Middle frontal gyrus (tissue), 1 donor: ENCODE results near the gene APOA5.

ENCODE experiments used
- DNase-seq: peaks from one replicate; pipeline ENCODE4 v3.0.0-alpha.2; 2015; ENCODE audit warnings: low spot score; ENCODE audit errors: extremely low spot score

APOA5 gene

DNA sequence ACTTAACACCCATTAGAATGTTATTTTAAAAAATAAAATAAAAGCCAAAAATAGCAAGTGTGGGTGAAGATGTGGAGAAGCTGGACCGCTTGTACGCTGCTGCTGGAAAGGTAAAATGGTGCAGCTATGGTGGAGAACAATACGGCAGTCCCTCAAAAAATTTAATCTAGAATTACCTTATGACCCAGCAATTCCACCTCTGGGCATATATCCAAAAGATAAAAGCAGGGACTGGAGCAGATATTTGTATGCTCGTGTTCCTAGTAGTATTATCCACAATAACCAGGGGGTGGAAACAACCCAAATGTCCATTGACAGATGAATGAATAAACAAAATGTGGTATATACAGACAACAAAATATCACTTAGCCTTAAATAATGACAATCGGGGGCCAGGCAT lies 6.1 kb upstream of the APOA5 start:
- DNase-seq, result no peak

- no peak for DNase-seq
Observed at GRCh38 chr11:116796548-116796947, 4.9 kb upstream of the APOA5 start.

DNA sequence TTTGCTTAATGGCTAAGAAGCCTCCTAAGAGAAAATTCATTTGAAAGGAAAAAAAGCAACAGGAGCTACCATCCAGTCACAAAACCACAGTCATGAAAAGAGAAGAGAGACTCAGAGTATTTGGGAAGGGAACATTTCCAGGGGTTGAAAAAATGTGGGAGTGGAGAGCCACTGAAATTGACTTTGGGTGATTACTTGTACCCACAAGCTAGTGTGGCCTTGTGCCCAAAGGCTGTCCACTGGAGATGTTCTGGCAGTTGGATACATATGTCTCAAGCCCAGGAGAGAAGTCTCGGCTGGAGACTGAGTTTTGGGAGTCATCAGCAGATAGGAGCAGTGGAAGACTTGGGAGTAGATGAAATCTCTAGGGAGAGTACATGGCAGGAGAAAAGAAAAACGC lies 3.2 kb upstream of the APOA5 start:
- DNase-seq, result no peak

GRCh38 chr11:116793772-116794097 lies 2.1 kb upstream of the APOA5 start:
- DNase-seq, result no peak

DNA sequence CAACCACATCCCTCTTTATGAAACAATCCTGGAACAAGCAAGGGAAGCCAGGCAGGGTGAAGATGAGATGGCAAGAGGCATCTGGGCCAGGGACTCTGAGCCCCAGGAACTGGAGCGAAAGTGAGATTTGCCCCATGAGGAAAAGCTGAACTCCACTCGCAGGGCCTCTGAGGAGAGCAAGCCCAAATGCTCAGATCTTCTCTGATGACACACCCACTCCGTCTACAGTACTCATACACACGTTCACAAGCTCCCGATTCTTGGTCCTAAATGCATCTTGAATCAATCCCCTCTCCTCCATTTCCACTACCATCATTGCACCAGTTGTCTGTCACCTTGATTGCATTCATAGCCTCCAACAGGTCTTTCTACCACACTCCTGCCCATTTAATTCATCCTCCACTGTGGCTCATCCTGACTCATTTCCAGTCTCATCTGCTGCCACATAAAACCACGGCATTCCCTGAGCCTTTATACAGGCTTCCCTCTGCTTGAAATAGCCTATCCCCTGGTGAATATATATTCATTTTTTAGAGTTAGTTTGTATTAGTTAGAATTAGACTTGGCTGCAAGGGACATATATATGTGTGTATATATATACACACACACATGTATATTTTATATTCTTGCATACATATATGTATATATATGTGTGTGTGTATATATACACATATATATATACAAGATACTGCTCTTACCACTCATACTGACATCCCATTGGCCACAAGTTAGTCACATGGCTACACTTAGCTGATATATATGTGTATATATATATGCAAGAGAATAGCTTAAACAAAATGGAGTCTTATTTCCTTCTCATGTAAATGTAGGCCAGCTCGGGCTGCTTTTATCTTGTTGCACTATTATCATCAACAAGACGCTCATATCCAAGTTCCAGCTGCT lies 1.4 kb upstream of the APOA5 start:
- no peak for DNase-seq

GRCh38 chr11:116792144-116792868 lies 627 bp upstream of the APOA5 start:
- DNase-seq, result no peak

DNA sequence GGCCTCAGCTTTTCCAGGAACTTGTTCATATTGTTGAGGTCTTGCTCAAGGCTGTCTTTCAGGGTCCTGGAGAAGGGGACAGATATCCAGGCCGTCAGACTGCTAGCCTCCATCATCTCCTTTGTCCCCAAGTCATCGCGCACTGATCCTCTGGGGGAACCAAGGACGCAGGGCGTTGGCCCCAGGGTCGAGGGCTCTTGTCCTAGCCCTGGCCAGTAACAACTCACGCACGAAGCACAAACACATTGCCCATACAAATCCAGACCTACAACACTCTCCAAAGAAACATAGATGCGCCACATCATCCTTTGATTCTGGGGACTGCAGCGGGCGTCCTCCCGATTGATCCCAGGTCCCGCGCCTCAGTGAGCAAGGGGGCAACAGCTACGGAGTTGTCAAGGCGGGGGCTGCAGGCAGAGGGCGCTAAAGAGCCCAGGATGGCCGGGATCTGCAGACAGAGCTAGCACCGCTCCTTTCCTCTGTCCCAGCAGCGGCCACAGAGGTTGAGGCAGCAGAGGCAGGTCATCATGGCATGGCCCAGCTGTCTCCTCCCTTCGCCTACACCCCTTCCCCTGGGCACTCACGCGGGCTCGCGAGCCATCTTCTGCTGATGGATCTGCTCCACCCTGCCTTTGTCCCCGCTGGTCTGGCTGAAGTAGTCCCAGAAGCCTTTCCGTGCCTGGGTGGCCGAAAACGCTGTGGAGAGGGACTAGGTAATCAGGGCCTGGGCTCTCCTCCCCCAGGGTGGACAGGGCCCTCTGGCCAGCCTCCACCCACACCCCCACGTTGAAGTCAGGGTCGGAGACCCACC lies 472 bp downstream of the APOA5 start:
- peak; percentile 51 for DNase-seq

- DNase-seq, result no peak
Observed at GRCh38 chr11:116790167-116791001, 1.3 kb downstream of the APOA5 start.

- DNase-seq, result no peak
Observed at GRCh38 chr11:116788975-116789374, 2.7 kb downstream of the APOA5 start.

GRCh38 chr11:116788534-116788933 lies 3.1 kb downstream of the APOA5 start:
- no peak for DNase-seq

DNA sequence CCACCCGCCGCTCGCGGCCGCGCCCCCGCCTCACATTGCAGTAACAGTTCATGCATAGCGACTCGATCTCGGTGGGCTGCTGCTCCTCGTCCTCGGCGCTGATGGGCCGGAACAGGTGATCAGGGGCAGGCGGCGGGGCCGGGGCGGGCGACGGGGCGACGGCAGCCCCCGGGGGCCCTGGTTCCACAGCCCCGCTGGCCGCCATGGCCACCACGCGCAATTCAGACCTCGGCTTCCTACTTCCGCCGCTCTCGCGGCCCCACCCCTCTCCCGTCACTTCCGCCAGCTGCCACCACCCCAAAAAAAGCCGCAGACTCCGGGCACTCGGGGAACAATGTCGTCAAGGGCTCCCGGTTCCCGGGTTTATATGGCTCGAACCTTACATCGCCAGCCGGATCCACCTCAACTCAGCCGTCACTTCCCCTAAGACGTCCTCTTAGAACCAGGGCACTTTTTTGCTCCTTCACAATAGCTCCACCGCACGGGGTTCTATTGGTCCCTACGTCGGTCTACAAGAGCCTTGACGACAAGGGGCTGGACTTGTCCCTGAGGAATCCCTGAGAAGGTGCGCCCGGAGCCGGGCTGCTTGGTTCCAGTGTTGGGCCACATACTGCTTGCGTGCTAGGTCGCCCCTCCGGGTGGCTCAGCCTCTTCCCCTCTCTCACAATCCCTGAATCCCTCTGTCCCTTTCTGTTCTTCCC lies 3.7 kb downstream of the APOA5 start, which contains the start of gene ZPR1:
ZPR1 (minus strand) TSS at position 238 of the 701 bp plus-strand sequence; CDS start at position 205, 33 bp downstream.
- DNase-seq, result peak; percentile 65

DNA sequence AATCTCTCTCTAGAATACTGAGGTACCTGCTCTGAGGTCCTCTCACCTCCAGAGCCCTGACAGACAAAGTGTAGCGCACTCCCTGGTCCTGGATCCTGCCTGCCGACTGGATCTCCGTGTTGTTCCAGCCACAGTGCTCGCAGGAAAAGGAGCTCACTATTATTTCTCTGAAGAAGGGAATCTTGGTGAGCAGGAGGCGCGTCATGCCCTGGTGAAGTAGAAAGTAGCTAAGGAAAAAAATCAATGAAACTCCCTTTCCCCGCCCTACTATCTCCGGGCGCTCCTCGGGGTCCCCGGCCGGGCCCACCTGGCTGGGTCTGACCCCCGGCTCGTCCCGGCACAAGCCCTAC lies 4.3 kb downstream of the APOA5 start:
- DNase-seq, result no peak

DNA sequence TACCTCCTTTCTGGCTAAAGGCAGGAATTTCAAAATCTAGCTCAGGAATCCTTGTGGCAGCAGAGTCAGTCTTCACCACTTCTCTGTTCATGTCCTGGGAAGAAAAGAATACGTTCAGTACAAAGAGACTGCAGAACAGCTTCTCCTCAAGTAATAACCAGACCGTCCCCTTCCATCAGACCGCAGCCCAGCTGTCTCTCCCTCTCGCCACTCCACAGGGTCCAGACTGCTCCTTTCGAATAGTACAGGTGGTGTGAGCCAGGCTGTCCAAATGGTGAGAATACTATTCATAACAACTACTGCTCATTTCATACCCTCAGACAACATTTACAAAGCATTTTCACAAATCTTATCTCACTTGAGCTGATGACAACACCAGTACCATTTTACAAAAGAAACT lies 4.7 kb downstream of the APOA5 start:
- no peak for DNase-seq

- no peak for DNase-seq
Observed at GRCh38 chr11:116786326-116786725, 5.4 kb downstream of the APOA5 start.

- DNase-seq, result no peak
Observed at GRCh38 chr11:116782728-116783127, 9.0 kb downstream of the APOA5 start.

DNA sequence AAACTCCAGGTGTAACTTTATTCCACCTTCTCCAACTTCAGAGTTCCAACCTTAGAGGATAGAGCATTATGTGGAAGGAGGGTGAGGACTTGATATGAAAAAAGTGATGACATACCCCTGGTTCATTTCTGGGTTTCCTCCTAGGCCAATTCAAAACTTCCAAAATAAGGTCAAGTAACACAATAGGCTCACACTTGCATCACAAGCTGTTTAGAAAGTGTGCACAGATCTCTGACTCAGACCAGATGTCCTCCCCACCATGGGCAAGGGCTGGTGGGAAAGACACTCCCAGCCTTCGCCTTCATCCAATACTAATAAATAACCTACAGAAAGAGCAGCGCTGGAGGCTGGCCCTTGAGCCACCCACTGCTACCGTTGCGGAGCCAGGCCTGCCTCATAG lies 13.1 kb downstream of the APOA5 start:
- no peak for DNase-seq

GRCh38 chr11:116777056-116777455 lies 14.6 kb downstream of the APOA5 start:
- no peak for DNase-seq

DNA sequence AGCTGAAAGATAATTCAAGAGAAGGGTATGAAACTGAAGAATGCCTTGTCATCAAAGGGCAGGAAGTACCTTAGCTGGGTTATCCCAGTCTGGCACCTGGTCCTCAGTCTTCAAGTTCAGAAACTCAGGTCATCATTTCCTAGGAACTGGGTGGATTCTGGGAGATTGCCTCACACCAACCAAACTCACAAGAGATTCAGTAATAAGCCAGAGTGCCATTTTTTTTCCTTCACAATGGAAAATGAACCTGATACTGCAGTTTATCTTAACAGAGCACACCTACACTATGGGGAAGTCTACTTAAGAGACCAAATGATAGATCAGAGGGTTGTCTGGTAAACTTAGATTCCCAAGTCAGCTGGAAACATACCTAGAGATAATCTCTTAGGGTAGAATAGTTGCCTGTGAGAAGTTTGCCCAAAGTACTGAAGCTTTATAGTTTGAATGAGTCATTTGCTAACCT lies 15.1 kb downstream of the APOA5 start:
- no peak for DNase-seq

DNA sequence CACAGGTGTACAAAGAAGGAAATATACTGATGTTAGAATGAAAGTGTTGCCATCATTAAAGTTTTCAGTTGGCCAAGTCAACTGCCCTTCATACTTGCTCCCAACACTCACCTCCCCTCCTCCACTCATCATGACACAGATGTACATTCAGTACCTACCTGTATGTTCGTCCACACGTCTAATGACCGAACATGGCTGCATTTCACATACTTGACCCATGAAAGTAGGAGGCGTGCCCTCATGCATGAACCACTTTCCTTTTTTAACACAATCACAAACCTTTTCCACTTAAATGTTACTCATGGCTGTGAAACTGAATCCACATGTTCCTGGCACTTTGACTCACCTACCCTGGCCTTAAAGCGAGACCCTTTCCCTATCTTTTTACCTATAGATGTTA lies 15.7 kb downstream of the APOA5 start:
- no peak for DNase-seq

DNA sequence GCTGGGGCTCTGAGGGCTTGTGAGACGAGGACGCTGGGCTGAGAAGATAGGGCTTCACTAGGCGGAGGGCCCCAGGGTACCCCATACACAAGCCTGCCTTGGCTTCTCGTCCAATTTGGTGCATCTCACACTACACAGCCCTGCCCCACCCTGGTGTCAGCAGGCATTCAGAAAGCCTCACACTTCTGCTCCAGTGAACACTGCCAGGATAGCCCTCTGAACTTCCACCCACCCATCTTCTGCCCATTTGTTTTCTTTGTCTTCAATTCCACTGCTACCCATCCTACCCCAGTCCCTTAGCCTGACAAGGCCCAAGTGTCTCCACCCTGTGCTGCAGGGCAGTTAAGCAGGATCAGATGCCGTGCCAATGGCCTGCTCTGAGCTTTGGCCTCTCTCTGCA lies 17.0 kb downstream of the APOA5 start:
- DNase-seq, result no peak
